Spleen (tissue), 11 donors: ENCODE measurements around the gene TBXAS1. TPM values are rescaled to one million over a fixed set of nuclear protein-coding genes. Genes with fewer than 3 reads are reported as not detected.

Source experiments
- DNase-seq: peaks from one replicate; pipeline ENCODE4 v3.0.0-alpha.2; 2020
- H3K27ac ChIP-seq, 8 donors: fragments of 200-600 bp; sonication (generic) in 7 of 8; 1 replicate in 4 of 8; 2 replicates in 4 of 8; pipeline versions ENCODE4 v1.5.0 to v1.8.0; 2016 to 2021; ENCODE audit warnings: inconsistent platforms in 4 of 8, mild to moderate bottlenecking in 4 of 8, moderate library complexity in 1 of 8
- H3K27me3 ChIP-seq, 7 donors: fragments of 200-600 bp; sonication (generic) in 6 of 7; replicated peaks in 1 of 7; 1 replicate in 4 of 7; 2 replicates in 3 of 7; pipeline versions ENCODE4 v1.5.0 to v1.8.0; 2016 to 2021; ENCODE audit warnings: inconsistent platforms in 3 of 7, mild to moderate bottlenecking in 1 of 7
- H3K36me3 ChIP-seq, 6 donors: fragments of 200-600 bp; sonication (generic) in 5 of 6; 1 replicate in 4 of 6; 2 replicates in 2 of 6; pipeline versions ENCODE4 v1.5.0 to v1.8.0; 2016 to 2021; ENCODE audit warnings: inconsistent platforms in 2 of 6
- H3K4me1 ChIP-seq, 6 donors: fragments of 200-600 bp; sonication (generic) in 5 of 6; 1 replicate in 3 of 6; 2 replicates in 3 of 6; pipeline versions ENCODE4 v1.5.0 to v1.8.0; 2016 to 2021; ENCODE audit warnings: inconsistent platforms in 3 of 6
- H3K4me3 ChIP-seq, 8 donors: fragments of 200-600 bp; sonication (generic) in 7 of 8; 1 replicate in 4 of 8; 2 replicates in 4 of 8; pipeline versions ENCODE4 v1.5.0 to v1.8.0; 2016 to 2021; ENCODE audit warnings: inconsistent platforms in 4 of 8, mild to moderate bottlenecking in 4 of 8, moderate library complexity in 2 of 8
- H3K9me3 ChIP-seq, 8 donors: fragments of 200-600 bp; sonication (generic) in 7 of 8; 1 replicate in 4 of 8; 2 replicates in 4 of 8; pipeline versions ENCODE4 v1.5.0 to v1.8.0; 2016 to 2021; ENCODE audit warnings: inconsistent platforms in 4 of 8
- POLR2A ChIP-seq, 3 donors: fragments of 450-650 bp; IDR thresholded peaks; one replicate each; pipeline ENCODE4 v1.5.1; 2017; ENCODE audit warnings: antibody characterized with exemption in 3 of 3, mild to moderate bottlenecking in 1 of 3
- POLR2AphosphoS5 ChIP-seq, 3 donors: sonication (generic); formaldehyde crosslinking; IDR thresholded peaks; one replicate each; pipeline ENCODE4 v1.5.1; 2017; ENCODE audit warnings: antibody characterized with exemption in 3 of 3
- WGBS, 5 donors: extraction: QIAGEN DNeasy Blood & Tissue Kit in 3 of 5; methylation state at CpG; one replicate each; pipeline versions ENCODE4 v1.1.5 to v1.1.7; 2013 to 2018; 5-methylcytosine and 5-hydroxymethylcytosine counted together
- intact Hi-C: fragments of 100-400 bp; cut with DNase I; formaldehyde crosslinking; loops from one replicate; pipeline ENCODE4 v1.15.0; 2023; ENCODE audit warnings: low total_unique reads
- polyA plus RNA-seq, 3 donors: library from polyadenylated mRNA; stranded (reverse); fragments of 200-250 nt; gene quantifications; one replicate each; pipeline ENCODE4 v1.2.1, GENCODE V29; 2013
- total RNA-seq, 7 donors: library from RNA; depleted of rRNA in 3 of 7; stranded (reverse); fragments of >200 nt in 3 of 7; fragmentation: NEBNext Ultra II Directional in 4 of 7; extraction: Animal tissue kit (Norgen Biotek cat#: 25700) in 4 of 7; gene quantifications; one replicate each; pipeline versions ENCODE4 v1.1.0 to v1.2.1, GENCODE V29; 2016 to 2021
- TF ChIP-seq, protein P1 (sequence below), 11 experiments: fragments of 200-600 bp in 7 of 11; fragments of 450-650 bp in 4 of 11; sonication (generic) in 4 of 11; IDR thresholded peaks in 8 of 11; conservative IDR thresholded peaks in 3 of 11; 1 replicate in 7 of 11; 2 replicates in 4 of 11; pipeline versions ENCODE4 v1.4.0 to v1.8.0; 2016 to 2021; ENCODE audit warnings: antibody characterized with exemption in 11 of 11, inconsistent platforms in 4 of 11, mild to moderate bottlenecking in 1 of 11
- donor health status: healthy with polysubstance abuse.
- donor health status: DM: no; HTN: no; CAD: no; lungs with moderate emphysema.
- donor health status: DM: no; HTN: no; CAD: no.
- donor health status: Bipolar disorder and iron deficiency.
- donor health status: healthy.
- donor health status: DM: no; HTN: no; CAD: no.
- donor health status: DM: yes; HTN: yes; CAD: no.

TBXAS1 gene
- total and polyA plus RNA-seq, 10 donors, result 19.8 to 287 (median 147) TPM

GRCh38 chr7:139974179-139974811 is 145.2 kb downstream of the TBXAS1 start:
- 92 to 95% (median 93%) methylated on average over 12 to 13 of the region's 13 CpGs for WGBS, 5 donors
- no peak for DNase-seq
- intact Hi-C loops, result no loop called here
- Histone ChIP-seq H3K27ac (no peak overlapping the region), H3K27me3 (no peaks in the 10 kb centered on the region), H3K4me1 (no peaks in the 10 kb centered on the region), H3K9me3 (no peaks in the 10 kb centered on the region), H3K36me3 (peaks cover 0 to 84% (median 0%) of the 10 kb centered on the region in 6 donors), H3K4me3 (no peak overlapping the region)
- TF ChIP-seq POLR2AphosphoS5 (IDR thresholded peaks at IDR 0.05) (no peak), POLR2A (IDR thresholded peaks at IDR 0.05) (no peak)
- TF ChIP-seq, protein P1, sequence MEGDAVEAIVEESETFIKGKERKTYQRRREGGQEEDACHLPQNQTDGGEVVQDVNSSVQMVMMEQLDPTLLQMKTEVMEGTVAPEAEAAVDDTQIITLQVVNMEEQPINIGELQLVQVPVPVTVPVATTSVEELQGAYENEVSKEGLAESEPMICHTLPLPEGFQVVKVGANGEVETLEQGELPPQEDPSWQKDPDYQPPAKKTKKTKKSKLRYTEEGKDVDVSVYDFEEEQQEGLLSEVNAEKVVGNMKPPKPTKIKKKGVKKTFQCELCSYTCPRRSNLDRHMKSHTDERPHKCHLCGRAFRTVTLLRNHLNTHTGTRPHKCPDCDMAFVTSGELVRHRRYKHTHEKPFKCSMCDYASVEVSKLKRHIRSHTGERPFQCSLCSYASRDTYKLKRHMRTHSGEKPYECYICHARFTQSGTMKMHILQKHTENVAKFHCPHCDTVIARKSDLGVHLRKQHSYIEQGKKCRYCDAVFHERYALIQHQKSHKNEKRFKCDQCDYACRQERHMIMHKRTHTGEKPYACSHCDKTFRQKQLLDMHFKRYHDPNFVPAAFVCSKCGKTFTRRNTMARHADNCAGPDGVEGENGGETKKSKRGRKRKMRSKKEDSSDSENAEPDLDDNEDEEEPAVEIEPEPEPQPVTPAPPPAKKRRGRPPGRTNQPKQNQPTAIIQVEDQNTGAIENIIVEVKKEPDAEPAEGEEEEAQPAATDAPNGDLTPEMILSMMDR (IDR thresholded peaks at IDR 0.05 in 8 of 11, conservative IDR thresholded peaks at IDR 0.05 in 3 of 11), result no peak

- DNase-seq, result no peak
- H3K27ac ChIP-seq, result no peak overlapping the region
- no peaks in the 10 kb centered on the region for H3K9me3 ChIP-seq
- TF ChIP-seq POLR2AphosphoS5 (IDR thresholded peaks at IDR 0.05) (no peak), POLR2A (IDR thresholded peaks at IDR 0.05) (no peak)
- TF ChIP-seq, protein P1 (IDR thresholded peaks at IDR 0.05 in 8 of 11, conservative IDR thresholded peaks at IDR 0.05 in 3 of 11), result no peak
- 87 to 95% (median 91%) methylated on average over 10 to 11 of the region's 11 CpGs for WGBS, 5 donors
- intact Hi-C loops, result no loop called here
- H3K4me1 ChIP-seq, result peaks cover 0 to 16% (median 5%) of the 10 kb centered on the region in 6 donors
- peaks cover 0 to 69% (median 0%) of the 10 kb centered on the region in 6 donors for H3K36me3 ChIP-seq
- no peaks in the 10 kb centered on the region for H3K27me3 ChIP-seq
- no peak overlapping the region for H3K4me3 ChIP-seq
These were observed 147.2 kb downstream of the TBXAS1 start for GRCh38 chr7:139976055-139976837.

- no peak for DNase-seq
- H3K27me3 ChIP-seq, result no peaks in the 10 kb centered on the region
- TF ChIP-seq POLR2A (IDR thresholded peaks at IDR 0.05) (no peak), POLR2AphosphoS5 (IDR thresholded peaks at IDR 0.05) (no peak)
- TF ChIP-seq, protein P1 (IDR thresholded peaks at IDR 0.05 in 8 of 11, conservative IDR thresholded peaks at IDR 0.05 in 3 of 11), result no peak
- intact Hi-C loops, result no loop called here
- peaks cover 0 to 62% (median 0%) of the 10 kb centered on the region in 6 donors for H3K36me3 ChIP-seq
- 80 to 84% (median 82%) methylated on average over 17 of the region's 17 CpGs for WGBS, 5 donors
- no peak overlapping the region for H3K27ac ChIP-seq
- H3K9me3 ChIP-seq, result no peaks in the 10 kb centered on the region
- peaks cover 0 to 17% (median 5%) of the 10 kb centered on the region in 6 donors for H3K4me1 ChIP-seq
- no peak overlapping the region for H3K4me3 ChIP-seq
These were observed 148.0 kb downstream of the TBXAS1 start for GRCh38 chr7:139976838-139977656.
